NCI-H187 treated with DMSO at 0.1 percent for 48 hours (cell line): ENCODE data around the gene TGM2.

ENCODE experiments used
- DNase-seq: peaks from one replicate; lab custom pipeline; 2025; lab: John Stamatoyannopoulos, UW

TGM2 gene

GRCh38 chr20:38199501-38200390 lies 34.7 kb upstream of the TGM2 start:
- no peak for DNase-seq

- no peak for DNase-seq
Observed at GRCh38 chr20:38198238-38198861, 33.3 kb upstream of the TGM2 start.

DNA sequence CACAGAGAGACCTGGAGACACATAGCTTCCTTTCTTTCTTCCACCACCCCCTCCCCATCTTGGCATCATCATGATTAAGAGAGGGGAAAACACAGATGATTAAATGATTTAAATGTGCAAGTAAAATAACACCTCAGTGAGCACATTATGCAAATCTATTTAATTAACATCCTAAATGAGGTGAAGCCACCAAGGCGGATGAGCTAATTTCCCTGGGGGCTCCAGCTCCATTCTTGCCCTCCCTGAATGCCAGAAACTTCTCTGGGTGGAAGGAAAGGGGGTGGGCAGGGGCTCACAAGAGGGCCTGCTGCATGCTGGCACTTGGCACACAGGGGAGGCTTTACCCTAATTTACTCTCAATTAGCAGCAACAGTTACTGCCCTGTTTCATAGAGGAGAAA lies 32.5 kb upstream of the TGM2 start:
- DNase-seq, result no peak

DNA sequence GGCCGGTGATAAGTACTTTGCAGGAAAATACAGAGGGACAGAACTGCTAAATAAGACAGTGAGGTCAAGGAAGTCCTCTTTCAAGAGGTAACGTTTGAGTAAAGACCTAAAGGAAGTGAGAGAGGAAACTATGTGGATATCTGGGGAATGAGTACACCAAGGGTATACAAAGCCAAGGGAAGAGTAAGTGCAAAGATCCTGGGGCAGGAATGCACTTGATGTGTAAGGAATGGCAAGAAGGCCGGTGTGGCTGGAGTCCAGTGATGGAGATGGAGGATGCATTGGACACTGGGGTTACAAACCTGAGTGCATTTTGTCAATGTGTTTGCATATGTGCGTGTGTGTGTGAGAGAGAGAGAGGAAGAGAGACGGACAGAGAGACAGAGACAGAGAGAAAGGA lies 32.1 kb upstream of the TGM2 start:
- DNase-seq, result no peak

GRCh38 chr20:38196592-38196991 lies 31.5 kb upstream of the TGM2 start:
- no peak for DNase-seq

DNA sequence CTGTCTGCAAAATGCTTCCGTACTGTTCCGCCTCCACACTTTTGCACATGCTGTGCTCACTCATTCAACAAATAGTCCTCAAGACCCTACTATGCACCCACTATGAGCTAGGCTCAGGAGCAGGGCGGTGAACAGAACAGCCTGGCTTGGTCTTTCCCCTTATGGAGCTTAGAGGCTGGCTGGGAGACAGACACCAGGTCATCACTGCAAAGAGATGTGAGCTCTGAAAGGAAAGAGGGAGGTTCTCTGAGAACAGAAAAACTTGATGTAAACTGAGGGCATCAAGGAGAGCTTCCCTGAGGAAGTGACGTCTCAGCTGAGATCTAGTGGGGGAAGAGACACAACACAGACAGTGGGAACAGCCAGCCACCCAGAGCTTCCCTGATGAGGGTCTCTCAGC lies 31.0 kb upstream of the TGM2 start:
- no peak for DNase-seq

DNA sequence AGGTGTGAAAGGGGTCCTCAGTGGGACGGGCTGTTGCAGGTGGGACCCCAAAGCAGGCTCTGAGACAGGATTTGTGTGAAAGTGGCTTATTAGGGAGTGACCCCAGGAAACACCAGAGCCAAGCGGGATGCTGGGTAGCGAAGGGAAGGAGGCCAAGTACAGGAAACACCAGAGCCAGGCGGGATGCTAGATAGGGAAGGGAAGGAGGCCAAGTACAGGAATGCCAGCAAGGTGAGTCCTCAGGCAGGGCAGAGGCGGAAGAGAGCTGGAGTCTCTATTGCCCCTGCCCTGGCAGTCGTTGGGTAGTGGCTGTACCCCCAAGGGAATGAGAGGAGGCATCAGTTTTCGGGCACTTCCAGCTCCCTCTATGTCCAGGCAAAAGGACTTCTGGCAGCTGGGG lies 30.5 kb upstream of the TGM2 start:
- no peak for DNase-seq

GRCh38 chr20:38194971-38195504 lies 30.0 kb upstream of the TGM2 start:
- DNase-seq, result no peak

DNA sequence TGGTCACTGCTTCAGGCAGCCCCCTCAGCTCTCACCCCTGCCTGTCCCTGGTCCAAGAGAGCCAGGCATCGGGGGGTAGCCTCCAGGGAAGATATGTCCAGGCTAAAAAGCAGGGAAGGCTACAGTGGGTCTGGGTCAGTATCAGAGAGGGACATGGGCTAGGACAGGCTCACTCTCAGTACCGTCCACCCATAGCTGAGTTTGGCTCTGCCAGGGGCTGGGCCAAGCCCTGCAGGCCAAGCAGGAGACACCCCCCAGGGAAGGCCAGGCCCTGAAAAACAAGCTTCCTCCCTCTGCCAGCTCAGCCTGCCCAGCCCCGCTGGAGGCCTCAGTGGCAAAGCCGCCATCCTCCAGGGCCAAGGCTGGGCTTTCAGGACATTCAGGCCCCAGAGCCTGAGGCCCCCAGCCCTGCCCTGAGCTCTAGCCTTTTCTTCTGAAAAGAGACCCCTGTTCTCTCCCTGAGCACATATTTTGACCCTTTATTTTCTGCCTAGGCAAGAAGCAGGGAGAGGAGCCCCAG lies 28.6 kb upstream of the TGM2 start:
- no peak for DNase-seq

DNA sequence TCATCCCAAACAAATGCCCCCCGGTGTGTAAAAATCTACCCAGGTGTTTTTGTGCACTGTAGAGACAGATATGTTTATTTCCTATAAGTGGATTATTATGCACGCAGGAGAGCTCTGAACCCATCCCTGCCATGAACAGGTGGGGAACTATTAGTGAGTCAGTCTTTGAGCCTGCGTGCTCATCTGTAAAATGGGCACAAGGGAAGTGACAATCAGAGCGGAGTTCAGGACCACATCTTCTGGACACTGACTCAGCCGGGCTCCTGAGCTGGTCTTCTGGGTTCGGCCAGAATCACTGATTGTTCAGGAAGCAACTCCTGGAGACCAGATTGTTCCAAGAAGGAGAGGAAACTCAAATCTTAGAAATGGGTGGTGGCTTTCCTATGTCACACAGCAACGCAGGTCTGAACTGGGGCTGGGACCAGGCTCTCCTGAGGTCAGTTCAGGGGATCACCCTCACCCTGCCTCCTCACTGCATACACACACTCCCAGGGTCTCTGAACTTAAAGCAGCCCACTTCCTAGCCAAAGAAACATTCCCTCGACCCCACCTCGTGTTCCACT lies 27.3 kb upstream of the TGM2 start:
- DNase-seq, result no peak

GRCh38 chr20:38191654-38192053 lies 26.6 kb upstream of the TGM2 start:
- no peak for DNase-seq

DNA sequence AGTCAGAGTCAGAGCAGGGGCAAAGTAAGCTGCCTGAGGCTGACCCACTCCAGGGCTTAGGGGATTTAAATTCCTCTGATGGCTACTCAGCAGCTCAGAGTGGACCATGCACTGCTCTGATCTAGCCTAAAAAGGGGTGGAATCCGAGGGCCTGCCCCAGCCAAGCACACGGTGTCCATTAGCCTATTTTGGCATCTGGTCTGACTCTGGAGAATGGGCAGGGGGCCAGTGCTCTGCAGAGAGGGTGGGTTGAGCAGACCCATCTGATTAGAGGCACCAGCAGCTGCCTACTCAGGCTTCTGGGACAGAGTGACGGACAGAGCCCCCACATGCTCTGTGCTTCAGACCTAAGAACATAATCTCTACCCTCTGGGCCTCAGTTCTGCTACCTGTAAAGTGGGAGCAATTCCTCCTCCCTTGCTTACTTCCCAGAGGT lies 25.9 kb upstream of the TGM2 start:
- DNase-seq, result no peak

GRCh38 chr20:38190166-38190565 lies 25.1 kb upstream of the TGM2 start:
- DNase-seq, result no peak

GRCh38 chr20:38187517-38187916 lies 22.4 kb upstream of the TGM2 start:
- no peak for DNase-seq

GRCh38 chr20:38186788-38187221 lies 21.7 kb upstream of the TGM2 start:
- no peak for DNase-seq

DNA sequence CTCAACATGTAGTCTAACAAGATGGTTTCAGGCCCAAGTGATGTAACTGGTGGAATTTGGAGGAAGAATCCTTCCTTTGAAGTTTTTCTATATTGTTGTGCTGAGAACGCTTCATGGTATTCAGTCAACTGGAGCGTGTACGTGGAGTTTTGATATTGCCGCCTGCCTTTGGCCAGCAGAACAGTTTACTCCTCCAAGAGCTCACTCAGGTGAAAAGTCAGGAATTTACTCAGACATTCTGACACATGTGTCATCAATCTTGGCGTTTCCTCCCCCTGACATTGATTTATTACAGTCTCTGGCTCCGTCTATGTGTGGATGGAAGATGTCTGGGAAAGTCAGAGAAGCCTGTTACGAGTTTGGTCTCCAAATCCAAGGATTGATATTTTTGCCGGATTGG lies 19.0 kb upstream of the TGM2 start:
- DNase-seq, result no peak

DNA sequence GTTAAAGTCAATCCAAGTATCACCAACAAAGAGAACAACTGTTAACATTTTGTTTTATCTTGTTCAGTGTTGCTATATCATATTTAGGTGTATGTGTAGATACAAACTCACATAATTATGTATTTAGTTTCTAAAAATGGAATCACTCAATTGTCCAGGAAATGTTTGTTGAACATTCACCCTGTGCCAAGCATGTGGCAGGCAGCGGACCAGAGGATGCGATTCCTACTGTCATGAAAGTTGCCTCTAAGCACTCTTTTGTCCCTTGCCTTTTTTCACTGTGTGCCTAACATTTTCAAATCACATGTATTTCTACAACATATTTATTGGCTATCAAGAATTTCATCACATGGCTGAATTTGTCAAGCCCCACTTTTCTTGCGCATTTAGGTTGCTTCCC lies 16.9 kb upstream of the TGM2 start:
- no peak for DNase-seq

DNA sequence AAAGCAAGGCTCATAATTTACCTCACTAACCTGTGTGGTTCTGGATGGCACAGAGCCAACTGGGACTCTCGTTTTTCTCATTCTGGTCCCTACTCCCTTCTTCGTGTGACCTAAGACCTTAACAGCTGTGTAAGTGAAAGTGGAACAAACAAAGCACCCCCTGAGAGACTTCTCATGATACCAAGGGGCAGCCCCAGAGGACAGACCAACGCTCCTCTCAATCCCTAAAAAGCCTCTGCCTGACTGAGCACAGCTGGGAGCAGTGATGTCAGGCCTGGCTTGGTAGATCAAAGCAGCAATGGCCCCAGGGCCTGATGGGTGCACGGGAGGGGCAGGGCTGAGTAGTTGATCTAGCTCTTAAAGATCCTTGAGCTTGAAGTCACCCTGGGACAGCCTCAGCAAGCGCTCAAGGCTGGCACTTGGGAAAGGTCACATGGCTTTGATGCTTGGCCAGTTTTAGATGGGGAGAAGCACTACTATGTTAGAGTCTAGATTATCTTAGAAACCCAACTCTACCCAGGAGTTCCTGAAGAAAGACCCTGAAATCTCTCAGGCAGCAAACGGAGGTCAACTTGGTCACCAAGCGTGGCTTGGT lies 16.2 kb upstream of the TGM2 start:
- no peak for DNase-seq

GRCh38 chr20:38180781-38181180 lies 15.7 kb upstream of the TGM2 start:
- no peak for DNase-seq

GRCh38 chr20:38179846-38180245 lies 14.8 kb upstream of the TGM2 start:
- no peak for DNase-seq

- no peak for DNase-seq
Observed at GRCh38 chr20:38178581-38178980, 13.5 kb upstream of the TGM2 start.

DNA sequence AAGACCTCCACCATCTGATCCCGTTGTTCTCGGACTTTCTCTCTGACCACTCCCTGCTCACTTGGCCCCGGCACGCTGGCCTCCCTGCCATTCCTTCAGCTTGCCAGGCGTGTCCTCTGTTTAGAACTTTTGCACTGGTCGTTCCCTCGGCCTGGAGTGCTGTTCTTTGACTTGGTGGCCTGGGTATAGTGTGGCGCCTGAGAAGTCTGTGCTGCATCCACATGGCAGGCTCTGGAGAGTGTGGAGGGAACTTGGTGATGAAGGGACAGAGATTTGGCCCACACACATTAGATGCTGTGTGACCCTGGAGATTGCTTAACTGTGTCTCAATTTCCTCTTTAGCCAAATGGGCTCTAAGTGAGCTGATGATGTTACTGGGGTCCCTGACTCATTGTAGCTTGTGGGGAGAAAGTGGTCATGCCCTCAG lies 13.0 kb upstream of the TGM2 start:
- DNase-seq, result no peak
